ENCODE measurements around the gene PLA2G4B. TPM values are rescaled to one million over a fixed set of nuclear protein-coding genes. Genes with fewer than 3 reads are reported as not detected.

The PLA2G4B gene
- total RNA-seq, 1 experiment from 2014 or later = 7.8 TPM

- TF ChIP-seq EZH2 (IDR thresholded peaks at IDR 0.05; ENCODE audit: low read depth) (no peak), CTCF (conservative IDR thresholded peaks at IDR 0.05) (no peak)
- no peak for DNase-seq
- Histone ChIP-seq H3K9me3 (ENCODE audit: insufficient read depth, low read depth) (no peaks in the 10 kb centered on the region), H4K20me1 (ENCODE audit: insufficient read depth) (no peaks in the 10 kb centered on the region), H3K79me2 (ENCODE audit: low read depth) (no peaks in the 10 kb centered on the region), H3F3A (ENCODE audit: insufficient read depth, low read depth) (no peaks in the 10 kb centered on the region), H3K4me3 (no peak overlapping the region), H3K36me3 (ENCODE audit: low read depth) (no peaks in the 10 kb centered on the region), H2AFZ (no peak overlapping the region), H3K27me3 (ENCODE audit: insufficient read depth, low read depth) (no peaks in the 10 kb centered on the region), H3K27ac (no peak overlapping the region), H3K4me1 (replicated peaks; ENCODE audit: insufficient read depth) (no peaks in the 10 kb centered on the region), H3K4me2 (no peak overlapping the region), H3K9me2 (ENCODE audit: insufficient read depth) (no peaks in the 10 kb centered on the region)
- no TSS peak for BruUV-seq (replicated peaks)
- CTCF ChIA-PET = interaction anchor here (0.5 kb wide), 1 partner anchor 1879 kb away, joined by 3 read pairs; no protein-coding TSS in a partner anchor
- POLR2A ChIA-PET (ENCODE audit: unreplicated experiment) = no interaction called here
- intact Hi-C loops (cut with micrococcal nuclease; ENCODE audit: unreplicated experiment) = no loop called here
Measured at GRCh38 chr15:41895957-41896356, 57.3 kb downstream of the PLA2G4B start.

GRCh38 chr15:41896566-41896965 lies 57.9 kb downstream of the PLA2G4B start:
- BruUV-seq (replicated peaks) = TSS peak; percentile 5
- Histone ChIP-seq H3K9me3 (ENCODE audit: insufficient read depth, low read depth) (no peaks in the 10 kb centered on the region), H3K27me3 (ENCODE audit: insufficient read depth, low read depth) (no peaks in the 10 kb centered on the region), H3K4me1 (replicated peaks; ENCODE audit: insufficient read depth) (no peaks in the 10 kb centered on the region), H3K4me2 (no peak overlapping the region), H3K36me3 (ENCODE audit: low read depth) (no peaks in the 10 kb centered on the region), H3K9me2 (ENCODE audit: insufficient read depth) (no peaks in the 10 kb centered on the region), H4K20me1 (ENCODE audit: insufficient read depth) (no peaks in the 10 kb centered on the region), H3F3A (ENCODE audit: insufficient read depth, low read depth) (no peaks in the 10 kb centered on the region), H3K27ac (no peak overlapping the region), H3K4me3 (no peak overlapping the region), H3K79me2 (ENCODE audit: low read depth) (no peaks in the 10 kb centered on the region), H2AFZ (no peak overlapping the region)
- DNase-seq = no peak
- ChIA-PET POLR2A (ENCODE audit: unreplicated experiment) (no interaction called here), CTCF (no interaction called here)
- intact Hi-C loops (cut with micrococcal nuclease; ENCODE audit: unreplicated experiment) = no loop called here
- TF ChIP-seq CTCF (conservative IDR thresholded peaks at IDR 0.05) (no peak), EZH2 (IDR thresholded peaks at IDR 0.05; ENCODE audit: low read depth) (no peak)

- Histone ChIP-seq H3K9me3 (ENCODE audit: insufficient read depth, low read depth) (no peaks in the 10 kb centered on the region), H3K79me2 (ENCODE audit: low read depth) (no peaks in the 10 kb centered on the region), H3K36me3 (ENCODE audit: low read depth) (no peaks in the 10 kb centered on the region), H3K27me3 (ENCODE audit: insufficient read depth, low read depth) (no peaks in the 10 kb centered on the region), H3K4me2 (no peak overlapping the region), H3K4me3 (no peak overlapping the region), H3K27ac (no peak overlapping the region), H3K4me1 (replicated peaks; ENCODE audit: insufficient read depth) (no peaks in the 10 kb centered on the region), H2AFZ (no peak overlapping the region), H3F3A (ENCODE audit: insufficient read depth, low read depth) (no peaks in the 10 kb centered on the region), H3K9me2 (ENCODE audit: insufficient read depth) (no peaks in the 10 kb centered on the region), H4K20me1 (ENCODE audit: insufficient read depth) (no peaks in the 10 kb centered on the region)
- ChIA-PET POLR2A (ENCODE audit: unreplicated experiment) (no interaction called here), CTCF (no interaction called here)
- no peak for TF ChIP-seq EZH2 (IDR thresholded peaks at IDR 0.05; ENCODE audit: low read depth)
- no peak for TF ChIP-seq CTCF (conservative IDR thresholded peaks at IDR 0.05)
- no TSS peak for BruUV-seq (replicated peaks)
- intact Hi-C loops (cut with micrococcal nuclease; ENCODE audit: unreplicated experiment) = no loop called here
- no peak for DNase-seq
Measured at GRCh38 chr15:41897363-41897799, 58.7 kb downstream of the PLA2G4B start.

Small RNAs within 50 kb of the gene (microRNA-seq; reads per million reads assigned to microRNA genes)
- not detected for gene MIR4310 (ENCODE audit: borderline number of aligned reads, borderline replicate concordance)

Other genes starting within 250 kb of the PLA2G4B start
- gene MGA, start 178.4 kb upstream of the PLA2G4B start, total RNA-seq (2021) = 31.8 and 38.5 TPM in 2 replicates
- gene MAPKBP1, start 64.4 kb upstream of the PLA2G4B start, total RNA-seq (2021) = 17.6 and 22.9 TPM in 2 replicates
- gene JMJD7, start 10.8 kb upstream of the PLA2G4B start, total RNA-seq (2021) = 6.5 and 11.7 TPM in 2 replicates
- 2.6 and 4.2 TPM in 2 replicates for gene SPTBN5, start 55.2 kb downstream of the PLA2G4B start, total RNA-seq (2021)
- 15.4 and 18.1 TPM in 2 replicates for gene EHD4, start 133.7 kb downstream of the PLA2G4B start, total RNA-seq (2021)
- not detected in 2 replicates for gene PLA2G4E, start 182.2 kb downstream of the PLA2G4B start, total RNA-seq (2021)

Measured in PC-9 (cell line).